HepG2 (cell line): ENCODE measurements around the gene PRPF18. TPM values are rescaled to one million over a fixed set of nuclear protein-coding genes. Genes with fewer than 3 reads are reported as not detected.

ENCODE experiments used
- ATAC-seq: fragments of 200-7000 bp; cut with Tn5 transposase; 3 replicates; pipeline ENCODE4 v1.9.1; 2020; ENCODE audit warnings: mild to moderate bottlenecking, moderate library complexity
- BruUV-seq: library from RNA; stranded (reverse); fragments of 400-500 nt; replicated peaks from 2 replicates; lab custom pipeline; 2021; lab: Mats Ljungman, UMichigan
- CTCF ChIA-PET: fragments of 300-600 bp; formaldehyde crosslinking; extraction: SDS; loops from one replicate; lab custom pipeline; 2021; ENCODE audit warnings: low total read pairs, inconsistent platforms, low intra/inter-chr PET ratio; lab: Yijun Ruan, JAX
- POLR2A ChIA-PET: fragments of 350-600 bp; sonication (Branson Sonifier 250); formaldehyde crosslinking; loops from one replicate; lab custom pipeline; 2020; ENCODE audit warnings: antibody characterized with exemption, inconsistent platforms; lab: Yijun Ruan, JAX
- DNase-seq: peaks from one replicate; pipeline ENCODE4 v3.0.0-alpha.2; 2015; ENCODE audit warnings: low spot score
- FAIRE-seq: peaks from 3 replicates; lab custom pipeline; 2011; peaks lifted over from hg19 to GRCh38; lab: Jason Lieb, UNC
- H2AFZ ChIP-seq: one replicate; pipeline ENCODE4 v1.6.1; 2011; ENCODE audit warnings: low read length, inconsistent platforms
- H3K27ac ChIP-seq: fragments of 300-600 bp; 3 replicates; pipeline ENCODE4 v1.8.0; 2011; ENCODE audit warnings: mixed run types, mild to moderate bottlenecking, mixed read lengths, low read length, inconsistent platforms; ENCODE audit not compliant: insufficient read depth; ENCODE audit errors: extremely low read length
- H3K27me3 ChIP-seq, 2 experiments: fragments of 200-600 bp in 1 of 2; 2 replicates in 1 of 2; 3 replicates in 1 of 2; pipeline versions ENCODE4 v1.6.0 to v1.8.0; 2011; ENCODE audit warnings: low read length in 2 of 2, mild to moderate bottlenecking in 2 of 2, moderate library complexity in 2 of 2, inconsistent platforms in 1 of 2; ENCODE audit not compliant: insufficient read depth in 2 of 2, control insufficient read depth in 1 of 2
- H3K36me3 ChIP-seq, 2 experiments: fragments of 200-600 bp in 1 of 2; replicated peaks in 1 of 2; 2 replicates in 1 of 2; 3 replicates in 1 of 2; pipeline versions ENCODE4 v1.5.1 to v1.8.0; 2011; ENCODE audit warnings: low read length in 2 of 2, inconsistent platforms in 1 of 2; ENCODE audit not compliant: insufficient read depth in 2 of 2, control insufficient read depth in 1 of 2
- H3K4me1 ChIP-seq: 2 replicates; pipeline ENCODE4 v1.5.1; 2012; ENCODE audit warnings: low read length, inconsistent platforms; ENCODE audit not compliant: insufficient read depth
- H3K4me2 ChIP-seq: 2 replicates; pipeline ENCODE4 v1.6.0; 2011; ENCODE audit warnings: low read depth, low read length, inconsistent platforms
- H3K4me3 ChIP-seq, 3 experiments: fragments of 200-600 bp in 1 of 3; sonication (generic), shearing (Covaris generic) in 1 of 3; replicated peaks in 1 of 3; 2 replicates each; pipeline ENCODE4 v1.5.1; 2011 to 2016; ENCODE audit warnings: low read length in 3 of 3, inconsistent platforms in 2 of 3, low read depth in 2 of 3, mild to moderate bottlenecking in 2 of 3, control low read depth in 1 of 3, mixed read lengths in 1 of 3; ENCODE audit not compliant: insufficient read depth in 1 of 3
- H3K79me2 ChIP-seq: one replicate; pipeline ENCODE4 v1.6.1; 2011; ENCODE audit warnings: low read length, inconsistent platforms; ENCODE audit not compliant: insufficient read depth
- H3K9ac ChIP-seq: 2 replicates; pipeline ENCODE4 v1.6.0; 2011; ENCODE audit warnings: mild to moderate bottlenecking, low read depth, low read length, inconsistent platforms; ENCODE audit not compliant: insufficient read depth
- H3K9me3 ChIP-seq: 2 replicates; pipeline ENCODE4 v1.5.1; 2012; ENCODE audit warnings: mild to moderate bottlenecking, low read length
- H4K20me1 ChIP-seq: 2 replicates; pipeline ENCODE4 v1.6.0; 2011; ENCODE audit warnings: inconsistent platforms, mild to moderate bottlenecking, low read length, moderate library complexity; ENCODE audit not compliant: insufficient read depth
- KAT7 ChIP-seq: IDR thresholded peaks from 2 replicates; pipeline ENCODE4 v1.6.1; 2018; ENCODE audit warnings: borderline replicate concordance, missing compliant biosample characterization
- MTA1 ChIP-seq: sonication (generic); formaldehyde crosslinking; IDR thresholded peaks from 2 replicates; pipeline ENCODE4 v1.4.0; 2020; ENCODE audit warnings: missing genetic modification reagents, mild to moderate bottlenecking, borderline replicate concordance
- MTA3 ChIP-seq: sonication (generic); formaldehyde crosslinking; IDR thresholded peaks from 2 replicates; pipeline ENCODE4 v1.4.0; 2020; ENCODE audit warnings: missing genetic modification reagents
- PHF21A ChIP-seq: sonication (generic); formaldehyde crosslinking; IDR thresholded peaks from 2 replicates; pipeline ENCODE4 v1.5.0; 2020; ENCODE audit warnings: mild to moderate bottlenecking, missing genetic modification reagents
- RAD51 ChIP-seq: fragments of 450-650 bp; IDR thresholded peaks from 2 replicates; pipeline ENCODE4 v1.6.1; 2016; ENCODE audit warnings: borderline replicate concordance
- RFXANK ChIP-seq: IDR thresholded peaks from 2 replicates; pipeline ENCODE4 v1.6.1; 2016
- SAP130 ChIP-seq: IDR thresholded peaks from 2 replicates; pipeline ENCODE4 v1.6.1; 2016; ENCODE audit warnings: low read depth
- SATB2 ChIP-seq: sonication (generic); formaldehyde crosslinking; IDR thresholded peaks from 2 replicates; pipeline ENCODE4 v1.5.0; 2020; ENCODE audit warnings: missing genetic modification reagents
- ZSCAN9 ChIP-seq: IDR thresholded peaks from 2 replicates; pipeline ENCODE4 v1.6.1; 2016; ENCODE audit warnings: borderline replicate concordance
- WGBS: methylation state at CpG from one replicate; pipeline ENCODE4 v1.1.6; 2017; ENCODE audit warnings: low lambda C conversion rate; 5-methylcytosine and 5-hydroxymethylcytosine counted together
- in situ Hi-C: cut with HindIII; loops from 2 replicates; pipeline ENCODE4 v1.10.0; 2017; ENCODE audit warnings: low pct_unique_long_range_greater_than_20kb; ENCODE audit not compliant: extremely low pct_ligation_motif_present
- intact Hi-C: fragments of 100-400 bp; cut with micrococcal nuclease; formaldehyde crosslinking; loops from one replicate; pipeline ENCODE4 v1.10.0; 2022; ENCODE audit not compliant: unreplicated experiment
- polyA plus RNA-seq, 8 experiments: library from polyadenylated mRNA; depleted of rRNA in 3 of 8; stranded (reverse) in 7 of 8; unstranded in 1 of 8; fragments of >200 nt; fragmentation: Illumina TruSeq in 4 of 8; extraction: Trizol in 4 of 8; gene quantifications; 2 replicates each; pipeline versions ENCODE4 v1.2.1 to v1.2.3, GENCODE V29; 2011 to 2016; ENCODE audit warnings: low read depth in 4 of 8, missing spikeins in 1 of 8, mixed read lengths in 1 of 8; ENCODE audit not compliant: insufficient read depth in 1 of 8
- total RNA-seq, 5 experiments: library from RNA; depleted of rRNA; stranded (reverse); fragments of >200 nt; fragmentation: Illumina TruSeq; extraction: Trizol; gene quantifications; 2 replicates each; pipeline ENCODE4 v1.2.3, GENCODE V29; 2016; ENCODE audit warnings: low read depth in 1 of 5
- TF ChIP-seq, protein P1 (sequence below): sonication (generic); formaldehyde crosslinking; IDR thresholded peaks from 2 replicates; pipeline ENCODE4 v1.5.0; 2020; ENCODE audit warnings: mild to moderate bottlenecking, missing genetic modification reagents
- TF ChIP-seq, protein P2 (sequence below): sonication (generic); formaldehyde crosslinking; IDR thresholded peaks from 2 replicates; pipeline ENCODE4 v1.8.1; 2022; ENCODE audit warnings: mild to moderate bottlenecking, missing genetic modification reagents
- TF ChIP-seq, protein P3 (sequence below): sonication (generic); formaldehyde crosslinking; IDR thresholded peaks from 2 replicates; pipeline ENCODE4 v1.4.0; 2020; ENCODE audit warnings: missing genetic modification reagents
- TF ChIP-seq, protein P4 (sequence below): sonication (generic); formaldehyde crosslinking; IDR thresholded peaks from 2 replicates; pipeline ENCODE4 v1.4.0; 2020; ENCODE audit warnings: low read depth, mild to moderate bottlenecking, missing genetic modification reagents
- TF ChIP-seq, protein P5 (sequence below): sonication (generic); formaldehyde crosslinking; IDR thresholded peaks from 2 replicates; pipeline ENCODE4 v1.5.0; 2020; ENCODE audit warnings: missing genetic modification reagents, mild to moderate bottlenecking, borderline replicate concordance
- TF ChIP-seq, protein P6 (sequence below): fragments of 450-650 bp; IDR thresholded peaks from 2 replicates; pipeline ENCODE4 v1.6.1; 2016
- TF ChIP-seq, protein P7 (sequence below): sonication (generic); formaldehyde crosslinking; IDR thresholded peaks from 2 replicates; pipeline ENCODE4 v1.8.0; 2022; ENCODE audit warnings: mild to moderate bottlenecking, missing genetic modification reagents, borderline replicate concordance

The PRPF18 gene
- total and polyA plus RNA-seq, 2 of the 13 experiments (the other 11 are each of a cell fraction or from before 2014, with no cell fraction given) = 6.1 to 17.2 TPM

DNA sequence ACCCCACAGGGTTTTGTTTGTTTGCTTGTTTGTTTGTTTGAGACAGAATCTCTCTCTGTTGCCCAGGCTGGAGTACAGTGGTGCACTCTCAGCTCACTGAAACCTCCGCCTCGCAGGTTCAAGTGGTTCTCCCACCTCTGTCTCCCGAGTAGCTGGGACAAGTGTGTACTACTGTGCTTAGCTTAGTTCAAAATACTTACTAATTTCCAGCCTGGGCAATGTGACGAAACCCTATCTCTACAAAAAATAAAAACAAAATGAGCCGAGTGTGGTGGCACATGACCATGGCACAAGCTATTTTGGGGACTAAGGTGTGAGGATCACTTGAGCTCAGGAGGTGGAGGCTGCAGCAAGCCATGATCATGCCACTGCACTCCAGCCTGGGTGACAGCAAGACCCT lies 15.2 kb upstream of the PRPF18 start:
- POLR2A ChIA-PET = no interaction called here
- Histone ChIP-seq H2AFZ (no peak overlapping the region), H3K79me2 (no peaks in the 10 kb centered on the region), H3K4me3 (no peak overlapping the region), H3K9ac (no peak overlapping the region), H3K4me2 (no peak overlapping the region), H3K36me3 (no peaks in the 10 kb centered on the region), H3K9me3 (no peaks in the 10 kb centered on the region), H3K4me1 (no peaks in the 10 kb centered on the region), H3K27ac (no peak overlapping the region), H3K27me3 (no peaks in the 10 kb centered on the region), H4K20me1 (no peaks in the 10 kb centered on the region)
- in situ Hi-C loops (no loop called here), intact Hi-C loops (no loop called here)
- no peak for FAIRE-seq
- 1% methylated on average over 5 of the region's 5 CpGs for WGBS
- no peak for ATAC-seq
- BruUV-seq = no TSS peak
- CTCF ChIA-PET = no interaction called here
- DNase-seq = no peak
- TF ChIP-seq, protein P1, sequence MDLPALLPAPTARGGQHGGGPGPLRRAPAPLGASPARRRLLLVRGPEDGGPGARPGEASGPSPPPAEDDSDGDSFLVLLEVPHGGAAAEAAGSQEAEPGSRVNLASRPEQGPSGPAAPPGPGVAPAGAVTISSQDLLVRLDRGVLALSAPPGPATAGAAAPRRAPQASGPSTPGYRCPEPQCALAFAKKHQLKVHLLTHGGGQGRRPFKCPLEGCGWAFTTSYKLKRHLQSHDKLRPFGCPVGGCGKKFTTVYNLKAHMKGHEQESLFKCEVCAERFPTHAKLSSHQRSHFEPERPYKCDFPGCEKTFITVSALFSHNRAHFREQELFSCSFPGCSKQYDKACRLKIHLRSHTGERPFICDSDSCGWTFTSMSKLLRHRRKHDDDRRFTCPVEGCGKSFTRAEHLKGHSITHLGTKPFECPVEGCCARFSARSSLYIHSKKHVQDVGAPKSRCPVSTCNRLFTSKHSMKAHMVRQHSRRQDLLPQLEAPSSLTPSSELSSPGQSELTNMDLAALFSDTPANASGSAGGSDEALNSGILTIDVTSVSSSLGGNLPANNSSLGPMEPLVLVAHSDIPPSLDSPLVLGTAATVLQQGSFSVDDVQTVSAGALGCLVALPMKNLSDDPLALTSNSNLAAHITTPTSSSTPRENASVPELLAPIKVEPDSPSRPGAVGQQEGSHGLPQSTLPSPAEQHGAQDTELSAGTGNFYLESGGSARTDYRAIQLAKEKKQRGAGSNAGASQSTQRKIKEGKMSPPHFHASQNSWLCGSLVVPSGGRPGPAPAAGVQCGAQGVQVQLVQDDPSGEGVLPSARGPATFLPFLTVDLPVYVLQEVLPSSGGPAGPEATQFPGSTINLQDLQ (CRISPR knock-in tag) = no peak
- no peak for TF ChIP-seq SAP130
- TF ChIP-seq, protein P2, sequence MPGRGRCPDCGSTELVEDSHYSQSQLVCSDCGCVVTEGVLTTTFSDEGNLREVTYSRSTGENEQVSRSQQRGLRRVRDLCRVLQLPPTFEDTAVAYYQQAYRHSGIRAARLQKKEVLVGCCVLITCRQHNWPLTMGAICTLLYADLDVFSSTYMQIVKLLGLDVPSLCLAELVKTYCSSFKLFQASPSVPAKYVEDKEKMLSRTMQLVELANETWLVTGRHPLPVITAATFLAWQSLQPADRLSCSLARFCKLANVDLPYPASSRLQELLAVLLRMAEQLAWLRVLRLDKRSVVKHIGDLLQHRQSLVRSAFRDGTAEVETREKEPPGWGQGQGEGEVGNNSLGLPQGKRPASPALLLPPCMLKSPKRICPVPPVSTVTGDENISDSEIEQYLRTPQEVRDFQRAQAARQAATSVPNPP (CRISPR knock-in tag) = no peak
- no peak for TF ChIP-seq RAD51
- TF ChIP-seq MTA1 (CRISPR knock-in tag) = no peak
- no peak for TF ChIP-seq MTA3
- TF ChIP-seq, protein P3, sequence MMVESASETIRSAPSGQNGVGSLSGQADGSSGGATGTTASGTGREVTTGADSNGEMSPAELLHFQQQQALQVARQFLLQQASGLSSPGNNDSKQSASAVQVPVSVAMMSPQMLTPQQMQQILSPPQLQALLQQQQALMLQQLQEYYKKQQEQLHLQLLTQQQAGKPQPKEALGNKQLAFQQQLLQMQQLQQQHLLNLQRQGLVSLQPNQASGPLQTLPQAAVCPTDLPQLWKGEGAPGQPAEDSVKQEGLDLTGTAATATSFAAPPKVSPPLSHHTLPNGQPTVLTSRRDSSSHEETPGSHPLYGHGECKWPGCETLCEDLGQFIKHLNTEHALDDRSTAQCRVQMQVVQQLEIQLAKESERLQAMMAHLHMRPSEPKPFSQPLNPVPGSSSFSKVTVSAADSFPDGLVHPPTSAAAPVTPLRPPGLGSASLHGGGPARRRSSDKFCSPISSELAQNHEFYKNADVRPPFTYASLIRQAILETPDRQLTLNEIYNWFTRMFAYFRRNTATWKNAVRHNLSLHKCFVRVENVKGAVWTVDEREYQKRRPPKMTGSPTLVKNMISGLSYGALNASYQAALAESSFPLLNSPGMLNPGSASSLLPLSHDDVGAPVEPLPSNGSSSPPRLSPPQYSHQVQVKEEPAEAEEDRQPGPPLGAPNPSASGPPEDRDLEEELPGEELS (CRISPR knock-in tag) = no peak
- TF ChIP-seq PHF21A (CRISPR knock-in tag) = no peak
- TF ChIP-seq, protein P4, sequence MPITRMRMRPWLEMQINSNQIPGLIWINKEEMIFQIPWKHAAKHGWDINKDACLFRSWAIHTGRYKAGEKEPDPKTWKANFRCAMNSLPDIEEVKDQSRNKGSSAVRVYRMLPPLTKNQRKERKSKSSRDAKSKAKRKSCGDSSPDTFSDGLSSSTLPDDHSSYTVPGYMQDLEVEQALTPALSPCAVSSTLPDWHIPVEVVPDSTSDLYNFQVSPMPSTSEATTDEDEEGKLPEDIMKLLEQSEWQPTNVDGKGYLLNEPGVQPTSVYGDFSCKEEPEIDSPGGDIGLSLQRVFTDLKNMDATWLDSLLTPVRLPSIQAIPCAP (CRISPR knock-in tag) = no peak
- no peak for TF ChIP-seq SATB2 (CRISPR knock-in tag)
- TF ChIP-seq, protein P5, sequence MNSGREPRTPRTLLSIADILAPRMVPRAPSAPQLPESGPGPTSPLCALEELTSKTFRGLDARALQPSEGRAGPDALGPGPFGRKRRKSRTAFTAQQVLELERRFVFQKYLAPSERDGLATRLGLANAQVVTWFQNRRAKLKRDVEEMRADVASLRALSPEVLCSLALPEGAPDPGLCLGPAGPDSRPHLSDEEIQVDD = no peak
- TF ChIP-seq, protein P6, sequence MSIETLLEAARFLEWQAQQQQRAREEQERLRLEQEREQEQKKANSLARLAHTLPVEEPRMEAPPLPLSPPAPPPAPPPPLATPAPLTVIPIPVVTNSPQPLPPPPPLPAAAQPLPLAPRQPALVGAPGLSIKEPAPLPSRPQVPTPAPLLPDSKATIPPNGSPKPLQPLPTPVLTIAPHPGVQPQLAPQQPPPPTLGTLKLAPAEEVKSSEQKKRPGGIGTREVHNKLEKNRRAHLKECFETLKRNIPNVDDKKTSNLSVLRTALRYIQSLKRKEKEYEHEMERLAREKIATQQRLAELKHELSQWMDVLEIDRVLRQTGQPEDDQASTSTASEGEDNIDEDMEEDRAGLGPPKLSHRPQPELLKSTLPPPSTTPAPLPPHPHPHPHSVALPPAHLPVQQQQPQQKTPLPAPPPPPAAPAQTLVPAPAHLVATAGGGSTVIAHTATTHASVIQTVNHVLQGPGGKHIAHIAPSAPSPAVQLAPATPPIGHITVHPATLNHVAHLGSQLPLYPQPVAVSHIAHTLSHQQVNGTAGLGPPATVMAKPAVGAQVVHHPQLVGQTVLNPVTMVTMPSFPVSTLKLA = no peak
- TF ChIP-seq, protein P7, sequence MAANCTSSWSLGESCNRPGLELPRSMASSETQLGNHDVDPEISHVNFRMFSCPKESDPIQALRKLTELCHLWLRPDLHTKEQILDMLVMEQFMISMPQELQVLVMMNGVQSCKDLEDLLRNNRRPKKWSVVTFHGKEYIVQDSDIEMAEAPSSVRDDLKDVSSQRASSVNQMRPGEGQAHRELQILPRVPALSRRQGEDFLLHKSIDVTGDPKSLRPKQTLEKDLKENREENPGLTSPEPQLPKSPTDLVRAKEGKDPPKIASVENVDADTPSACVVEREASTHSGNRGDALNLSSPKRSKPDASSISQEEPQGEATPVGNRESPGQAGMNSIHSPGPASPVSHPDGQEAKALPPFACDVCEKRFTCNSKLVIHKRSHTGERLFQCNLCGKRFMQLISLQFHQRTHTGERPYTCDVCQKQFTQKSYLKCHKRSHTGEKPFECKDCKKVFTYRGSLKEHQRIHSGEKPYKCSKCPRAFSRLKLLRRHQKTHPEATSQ (CRISPR knock-in tag) = no peak
- TF ChIP-seq ZSCAN9 (CRISPR knock-in tag) = no peak
- no peak for TF ChIP-seq RFXANK (CRISPR knock-in tag)
- TF ChIP-seq KAT7 = no peak
